ENCODE results near the gene MITF.

- TF ChIP-seq REST (IDR thresholded peaks at IDR 0.05; ENCODE audit: low read depth) = no peak
- TF ChIP-seq POLR2A (IDR thresholded peaks at IDR 0.05; ENCODE audit: borderline replicate concordance, extremely low read depth, insufficient read depth, insufficient read length) = no peak
- TF ChIP-seq, protein P1, sequence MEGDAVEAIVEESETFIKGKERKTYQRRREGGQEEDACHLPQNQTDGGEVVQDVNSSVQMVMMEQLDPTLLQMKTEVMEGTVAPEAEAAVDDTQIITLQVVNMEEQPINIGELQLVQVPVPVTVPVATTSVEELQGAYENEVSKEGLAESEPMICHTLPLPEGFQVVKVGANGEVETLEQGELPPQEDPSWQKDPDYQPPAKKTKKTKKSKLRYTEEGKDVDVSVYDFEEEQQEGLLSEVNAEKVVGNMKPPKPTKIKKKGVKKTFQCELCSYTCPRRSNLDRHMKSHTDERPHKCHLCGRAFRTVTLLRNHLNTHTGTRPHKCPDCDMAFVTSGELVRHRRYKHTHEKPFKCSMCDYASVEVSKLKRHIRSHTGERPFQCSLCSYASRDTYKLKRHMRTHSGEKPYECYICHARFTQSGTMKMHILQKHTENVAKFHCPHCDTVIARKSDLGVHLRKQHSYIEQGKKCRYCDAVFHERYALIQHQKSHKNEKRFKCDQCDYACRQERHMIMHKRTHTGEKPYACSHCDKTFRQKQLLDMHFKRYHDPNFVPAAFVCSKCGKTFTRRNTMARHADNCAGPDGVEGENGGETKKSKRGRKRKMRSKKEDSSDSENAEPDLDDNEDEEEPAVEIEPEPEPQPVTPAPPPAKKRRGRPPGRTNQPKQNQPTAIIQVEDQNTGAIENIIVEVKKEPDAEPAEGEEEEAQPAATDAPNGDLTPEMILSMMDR (IDR thresholded peaks at IDR 0.05 in 2 of 3, conservative IDR thresholded peaks at IDR 0.05 in 1 of 3; ENCODE audit: borderline replicate concordance in 1 of 3, insufficient read depth in 1 of 3, low read depth in 2 of 3, low read length in 2 of 3) = no peak
- no peak for TF ChIP-seq ELF1 (IDR thresholded peaks at IDR 0.05; ENCODE audit: borderline replicate concordance, low read depth)
- no peak for TF ChIP-seq ZFX (IDR thresholded peaks at IDR 0.05)
- TF ChIP-seq EZH2phosphoT487 (IDR thresholded peaks at IDR 0.05; ENCODE audit: borderline replicate concordance) = no peak
- no peak for TF ChIP-seq EZH2 (IDR thresholded peaks at IDR 0.05)
- TF ChIP-seq YY1 (IDR thresholded peaks at IDR 0.05; ENCODE audit: extremely low read depth, insufficient replicate concordance, low read depth, low read length) = no peak
- no peak for TF ChIP-seq POLR2AphosphoS5 (IDR thresholded peaks at IDR 0.05; ENCODE audit: low read depth, low read length)
- TF ChIP-seq EGR1 (IDR thresholded peaks at IDR 0.05; ENCODE audit: low read depth) = no peak
- no peak for TF ChIP-seq RAD21 (IDR thresholded peaks at IDR 0.05; ENCODE audit: low read depth)
- no peak for TF ChIP-seq SIN3A (IDR thresholded peaks at IDR 0.05; ENCODE audit: low read depth)
- TF ChIP-seq ZNF274 (IDR thresholded peaks at IDR 0.05; ENCODE audit: low read depth, low read length) = no peak
These were observed 99.6 kb downstream of the MITF start for GRCh38 chr3:69838696-69839515.

Data from HCT116 (cell line).